ENCODE measurements around the gene PGF.

The PGF gene

GRCh38 chr14:74952180-74952665 is 3.2 kb downstream of the PGF start:
- H3K4me3 ChIP-seq (replicated peaks; ENCODE audit: low read depth, low read length) = 0 out of 2 replicates have a peak overlapping the region, but pooled peaks have one; percentile 9
- TF ChIP-seq CTCF (IDR thresholded peaks at IDR 0.05; ENCODE audit: low read depth, low read length, missing control alignments) = no peak
- no peak for DNase-seq (ENCODE audit: extremely low read depth, low read depth)

GRCh38 chr14:74951443-74952179 is 3.8 kb downstream of the PGF start:
- no peak for DNase-seq (ENCODE audit: extremely low read depth, low read depth)
- TF ChIP-seq CTCF (IDR thresholded peaks at IDR 0.05; ENCODE audit: low read depth, low read length, missing control alignments) = no peak
- 0 out of 2 replicates have a peak overlapping the region, but pooled peaks have one; percentile 0 for H3K4me3 ChIP-seq (replicated peaks; ENCODE audit: low read depth, low read length)

DNA sequence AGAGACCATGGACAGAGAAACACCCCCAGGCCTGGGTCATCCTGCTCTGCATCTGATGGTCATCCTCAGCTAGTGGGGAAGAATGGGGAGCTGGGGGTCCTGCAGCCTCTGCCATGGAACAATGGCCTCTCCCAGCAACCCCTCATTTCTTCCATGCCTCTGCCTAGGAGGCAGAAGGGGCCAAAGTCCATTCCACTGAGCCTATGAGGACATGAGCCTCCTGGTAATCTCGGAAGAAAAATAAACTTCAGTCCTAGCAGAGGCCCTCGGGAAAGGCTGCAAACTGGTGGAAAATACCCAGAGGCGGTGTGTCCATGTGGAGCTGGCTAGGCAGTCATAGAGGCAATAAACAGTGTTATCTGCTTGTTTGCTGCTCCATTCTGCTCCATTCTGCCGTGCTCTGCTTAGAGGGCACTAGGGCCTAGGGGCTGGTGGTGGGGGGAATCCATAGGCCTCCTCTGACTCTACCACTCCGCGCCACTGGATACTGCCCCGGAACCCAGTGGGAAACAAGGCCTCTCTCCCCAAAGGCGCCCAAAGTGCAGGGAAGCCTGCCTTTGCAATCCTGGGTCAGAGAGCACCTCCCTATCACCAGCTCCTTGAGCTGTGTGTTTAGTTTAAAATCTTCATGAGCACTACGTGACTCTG is 4.5 kb downstream of the PGF start:
- no peak for TF ChIP-seq CTCF (IDR thresholded peaks at IDR 0.05; ENCODE audit: low read depth, low read length, missing control alignments)
- DNase-seq (ENCODE audit: extremely low read depth, low read depth) = no peak
- no peak overlapping the region for H3K4me3 ChIP-seq (replicated peaks; ENCODE audit: low read depth, low read length)

DNA sequence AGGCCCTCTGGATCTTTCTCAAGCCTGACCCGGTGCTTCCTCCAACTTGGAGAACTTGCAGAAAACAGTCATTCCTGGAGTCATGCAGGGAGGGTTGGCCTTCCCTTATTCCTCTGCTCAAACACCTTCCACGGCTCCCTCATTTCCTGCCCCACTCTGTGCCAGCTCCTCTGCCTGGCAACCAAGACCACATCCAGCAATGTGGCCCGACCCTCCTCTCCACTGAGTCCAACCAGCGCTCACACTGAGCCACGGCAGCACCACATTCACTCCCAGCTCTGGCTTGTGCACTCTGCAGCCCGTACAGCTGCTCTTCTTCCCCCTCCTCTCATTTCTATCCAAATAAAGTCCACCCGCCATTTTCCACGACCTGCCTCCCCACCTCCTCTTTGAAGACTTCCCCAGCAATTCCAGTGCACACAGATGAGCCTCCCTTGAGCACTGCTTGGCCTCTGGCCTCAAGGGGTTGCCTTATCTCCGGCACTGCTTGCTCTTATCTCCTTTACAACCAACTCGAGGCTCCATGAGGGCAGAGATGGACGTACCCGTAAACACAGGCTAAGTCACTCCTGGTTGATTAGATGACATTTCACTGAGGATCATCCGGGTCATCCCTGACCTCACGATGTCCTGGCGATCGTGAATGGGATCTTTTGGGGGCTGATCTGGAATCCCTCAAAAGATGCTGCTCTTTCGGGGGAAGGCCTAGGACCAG is 5.4 kb downstream of the PGF start:
- DNase-seq (ENCODE audit: extremely low read depth, low read depth) = no peak
- TF ChIP-seq CTCF (IDR thresholded peaks at IDR 0.05; ENCODE audit: low read depth, low read length, missing control alignments) = no peak
- no peak overlapping the region for H3K4me3 ChIP-seq (replicated peaks; ENCODE audit: low read depth, low read length)

DNA sequence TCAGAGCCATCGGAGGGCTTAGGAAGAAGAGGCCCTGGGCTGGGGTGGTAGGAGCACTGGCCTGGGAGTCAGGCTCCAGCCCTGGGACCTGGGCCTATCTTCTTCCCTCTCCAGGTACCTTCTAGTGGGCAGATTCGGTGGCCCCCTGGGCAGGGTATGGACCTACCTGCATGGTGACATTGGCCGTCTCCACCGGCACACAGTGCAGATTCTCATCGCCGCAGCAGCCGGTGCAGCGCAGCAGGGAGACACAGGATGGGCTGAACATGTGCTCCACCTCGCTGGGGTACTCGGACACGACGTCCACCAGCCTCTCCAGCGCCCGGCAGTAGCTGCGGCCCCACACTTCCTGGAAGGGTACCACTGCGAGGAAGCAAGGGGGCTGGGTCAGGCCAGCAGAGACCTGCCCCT is 6.2 kb downstream of the PGF start:
- H3K4me3 ChIP-seq (replicated peaks; ENCODE audit: low read depth, low read length) = no peak overlapping the region
- TF ChIP-seq CTCF (IDR thresholded peaks at IDR 0.05; ENCODE audit: low read depth, low read length, missing control alignments) = no peak
- DNase-seq (ENCODE audit: extremely low read depth, low read depth) = no peak

- no peak for TF ChIP-seq CTCF (IDR thresholded peaks at IDR 0.05; ENCODE audit: low read depth, low read length, missing control alignments)
- DNase-seq (ENCODE audit: extremely low read depth, low read depth) = no peak
- no peak overlapping the region for H3K4me3 ChIP-seq (replicated peaks; ENCODE audit: low read depth, low read length)
These were observed 6.9 kb downstream of the PGF start for GRCh38 chr14:74948228-74949175.

All from HFF-Myc (cell line).